A549 treated with dexamethasone at 1 μM for 4 hours (cell line): ENCODE measurements around the gene OR8J1. TPM values are rescaled to one million over a fixed set of nuclear protein-coding genes. Genes with fewer than 3 reads are reported as not detected.

Experiments
- total RNA-seq: library from RNA; stranded (reverse); fragments of 200-300 nt; extraction: Qiagen RNA extraction; gene quantifications from 5 replicates; pipeline ENCODE4 v1.2.3, GENCODE V29; 2022

Gene OR8J1, protein sequence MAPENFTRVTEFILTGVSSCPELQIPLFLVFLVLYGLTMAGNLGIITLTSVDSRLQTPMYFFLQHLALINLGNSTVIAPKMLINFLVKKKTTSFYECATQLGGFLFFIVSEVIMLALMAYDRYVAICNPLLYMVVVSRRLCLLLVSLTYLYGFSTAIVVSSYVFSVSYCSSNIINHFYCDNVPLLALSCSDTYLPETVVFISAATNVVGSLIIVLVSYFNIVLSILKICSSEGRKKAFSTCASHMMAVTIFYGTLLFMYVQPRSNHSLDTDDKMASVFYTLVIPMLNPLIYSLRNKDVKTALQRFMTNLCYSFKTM
- total RNA-seq, result not detected in 5 replicates

GRCh38 chr11:56353991-56354390 is at the start of gene OR8J1:
OR8J1 (plus strand) TSS chr11:56354291; CDS start chr11:56360247, 5,956 bp downstream.

DNA sequence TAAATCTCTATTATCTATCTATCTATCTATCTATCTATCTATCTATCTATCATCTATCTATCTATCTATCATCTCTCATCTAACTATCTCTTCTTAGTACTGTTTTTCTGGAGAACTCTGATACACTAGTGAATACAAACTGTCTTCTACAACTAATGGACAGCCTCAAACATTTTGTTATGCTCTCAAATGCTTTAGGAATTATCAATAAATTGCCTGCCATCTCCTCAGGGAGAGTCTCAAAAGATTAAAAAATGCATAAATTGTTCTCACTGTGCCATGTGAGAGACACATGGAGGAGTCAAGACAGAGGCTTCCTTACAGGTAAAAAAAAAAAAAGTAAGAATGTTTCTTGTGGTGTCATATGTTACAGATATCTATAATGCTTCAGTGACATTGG is 39.2 kb upstream of the OR8J1 start, which contains the start of gene OR8K3:
OR8K3 (plus strand) TSS at position 301 of the 400 bp plus-strand sequence. CDS start 3,163 bp downstream, outside the sequence.

DNA sequence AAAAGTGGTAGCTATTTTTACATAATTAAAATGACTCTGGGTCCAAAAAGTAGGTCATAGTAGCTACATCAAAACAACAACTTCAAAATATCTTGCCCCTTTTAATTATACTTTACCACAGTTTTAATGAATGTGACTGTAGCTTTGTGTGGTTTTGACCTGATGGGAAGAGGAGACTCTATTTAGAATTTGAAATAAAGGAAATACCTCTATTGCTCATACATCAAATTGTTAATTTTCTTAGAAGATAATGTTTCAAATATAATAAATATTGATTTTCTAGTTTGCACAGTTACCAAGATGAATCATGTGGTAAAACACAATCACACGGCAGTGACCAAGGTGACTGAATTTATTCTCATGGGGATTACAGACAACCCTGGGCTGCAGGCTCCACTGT is 8.4 kb upstream of the OR8J1 start, which contains the start of gene OR8K1:
OR8K1 (plus strand) TSS at position 301 of the 400 bp plus-strand sequence; CDS start at position 301, 0 bp downstream.

GRCh38 chr11:56375324-56375723 is 21.2 kb downstream of the OR8J1 start, which contains the start of gene OR8U1:
OR8U1 (plus strand) TSS chr11:56375624; CDS start chr11:56375624, 0 bp downstream.

Other genes starting within 250 kb of the OR8J1 start
- gene OR8H3, start 231.9 kb upstream of the OR8J1 start, total RNA-seq, result not detected in 5 replicates
- gene OR8J3, start 214.1 kb upstream of the OR8J1 start, total RNA-seq, result not detected in 5 replicates
- gene OR8K5, start 194.0 kb upstream of the OR8J1 start, total RNA-seq, result not detected in 5 replicates
- gene OR5J2, start 177.7 kb upstream of the OR8J1 start, total RNA-seq, result not detected in 5 replicates
- not detected in 5 replicates for gene OR5T2, start 120.0 kb upstream of the OR8J1 start, total RNA-seq
- gene OR5T3, start 102.0 kb upstream of the OR8J1 start, total RNA-seq, result not detected in 5 replicates
- gene OR5T1, start 80.1 kb upstream of the OR8J1 start, total RNA-seq, result not detected in 5 replicates
- not detected in 5 replicates for gene OR8H1, start 62.0 kb upstream of the OR8J1 start, total RNA-seq
- gene OR8K3, start 39.1 kb upstream of the OR8J1 start, total RNA-seq, result not detected in 5 replicates
- gene OR8K1, start 8.3 kb upstream of the OR8J1 start, total RNA-seq, result not detected in 5 replicates
- gene OR8U1, start 21.3 kb downstream of the OR8J1 start, total RNA-seq, result not detected in 5 replicates
- gene OR5AL1, start 58.4 kb downstream of the OR8J1 start, total RNA-seq, result not detected in 5 replicates
- not detected in 5 replicates for gene OR5M3, start 119.1 kb downstream of the OR8J1 start, total RNA-seq
- not detected in 5 replicates for gene OR5M8, start 137.1 kb downstream of the OR8J1 start, total RNA-seq
- gene OR5M11, start 189.0 kb downstream of the OR8J1 start, total RNA-seq, result not detected in 5 replicates
- not detected in 5 replicates for gene OR5M10, start 223.4 kb downstream of the OR8J1 start, total RNA-seq